ENCODE data around the gene DNAJC22.

Gene DNAJC22

GRCh38 chr12:49322367-49322707 lies 24.4 kb upstream of the DNAJC22 start:
- DNase-seq (ENCODE audit: insufficient read length, low spot score): no peak
- TF ChIP-seq POLR2AphosphoS5 (IDR thresholded peaks at IDR 0.05; ENCODE audit: low read depth, low read length) (no peak), TAF1 (IDR thresholded peaks at IDR 0.05; ENCODE audit: low read depth, low read length) (no peak), PAX5 (IDR thresholded peaks at IDR 0.05; ENCODE audit: insufficient read depth, low read length, severe bottlenecking) (no peak), POLR2A (IDR thresholded peaks at IDR 0.05; ENCODE audit: low read depth, low read length) (no peak), POU2F2 (IDR thresholded peaks at IDR 0.05; ENCODE audit: low read depth, low read length) (no peak), SPI1 (IDR thresholded peaks at IDR 0.05; ENCODE audit: low read depth, low read length) (no peak)
- no peak for FAIRE-seq

DNA sequence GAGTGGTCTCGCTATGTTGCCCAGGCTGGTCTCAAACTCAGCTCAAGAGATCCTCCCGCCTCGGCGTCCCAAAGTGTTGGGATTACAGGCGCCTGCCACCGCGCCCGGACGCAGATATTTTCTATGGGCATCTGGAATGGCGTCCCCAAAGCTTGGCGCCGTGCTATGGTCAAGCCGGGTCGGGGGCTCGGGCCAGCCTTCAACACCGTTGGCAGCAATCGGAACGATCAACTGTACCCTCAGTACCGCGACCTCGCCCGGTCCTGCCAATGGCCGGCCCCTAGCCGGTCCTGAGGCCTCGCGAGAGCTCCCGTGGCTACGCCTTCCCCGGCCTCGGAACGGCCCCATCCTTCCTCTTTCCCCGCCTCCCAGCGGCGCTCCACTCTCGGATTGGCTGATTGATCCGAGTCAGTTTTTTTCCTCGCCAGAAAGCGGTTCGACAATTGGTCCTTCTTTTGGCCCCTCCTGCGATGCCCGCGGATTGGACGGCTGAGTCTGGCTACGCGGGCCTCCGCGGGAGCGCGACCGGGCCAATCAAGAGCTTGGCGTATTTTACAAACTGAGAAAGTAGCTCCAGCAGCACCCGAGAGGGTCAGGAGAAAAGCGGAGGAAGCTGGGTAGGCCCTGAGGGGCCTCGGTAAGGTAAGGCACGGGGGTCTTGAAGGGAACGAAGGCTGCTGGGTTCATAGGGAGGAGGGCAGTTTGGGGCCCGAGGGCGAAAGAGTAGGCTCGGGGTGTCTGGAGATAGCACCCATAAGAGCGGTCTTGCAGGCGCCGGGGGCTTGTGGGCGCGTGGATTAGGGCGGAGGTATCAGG lies 23.8 kb upstream of the DNAJC22 start, which contains the start of gene TROAP:
Gene TROAP (plus strand): TSS at position 548 of the 816 bp plus-strand sequence. CDS start 354 bp downstream, outside the sequence.
- TF ChIP-seq POU2F2 (IDR thresholded peaks at IDR 0.05; ENCODE audit: low read depth, low read length) (0 out of 2 replicates have a peak, but pooled peaks have one; percentile 26), PAX5 (IDR thresholded peaks at IDR 0.05; ENCODE audit: insufficient read depth, low read length, severe bottlenecking) (no peak), POLR2A (IDR thresholded peaks at IDR 0.05; ENCODE audit: low read depth, low read length) (peak; percentile 66), POLR2AphosphoS5 (IDR thresholded peaks at IDR 0.05; ENCODE audit: low read depth, low read length) (peak; percentile 82)
- FAIRE-seq: peak; percentile 94
- DNase-seq (ENCODE audit: insufficient read length, low spot score): peak; percentile 97

- TF ChIP-seq PAX5 (IDR thresholded peaks at IDR 0.05; ENCODE audit: insufficient read depth, low read length, severe bottlenecking) (no peak), TAF1 (IDR thresholded peaks at IDR 0.05; ENCODE audit: low read depth, low read length) (no peak), POU2F2 (IDR thresholded peaks at IDR 0.05; ENCODE audit: low read depth, low read length) (no peak), POLR2AphosphoS5 (IDR thresholded peaks at IDR 0.05; ENCODE audit: low read depth, low read length) (no peak), POLR2A (IDR thresholded peaks at IDR 0.05; ENCODE audit: low read depth, low read length) (no peak), SPI1 (IDR thresholded peaks at IDR 0.05; ENCODE audit: low read depth, low read length) (no peak)
- FAIRE-seq (peak; percentile 26), DNase-seq (ENCODE audit: insufficient read length, low spot score) (no peak)
Measured at GRCh38 chr12:49323524-49324097, 23.1 kb upstream of the DNAJC22 start.

DNA sequence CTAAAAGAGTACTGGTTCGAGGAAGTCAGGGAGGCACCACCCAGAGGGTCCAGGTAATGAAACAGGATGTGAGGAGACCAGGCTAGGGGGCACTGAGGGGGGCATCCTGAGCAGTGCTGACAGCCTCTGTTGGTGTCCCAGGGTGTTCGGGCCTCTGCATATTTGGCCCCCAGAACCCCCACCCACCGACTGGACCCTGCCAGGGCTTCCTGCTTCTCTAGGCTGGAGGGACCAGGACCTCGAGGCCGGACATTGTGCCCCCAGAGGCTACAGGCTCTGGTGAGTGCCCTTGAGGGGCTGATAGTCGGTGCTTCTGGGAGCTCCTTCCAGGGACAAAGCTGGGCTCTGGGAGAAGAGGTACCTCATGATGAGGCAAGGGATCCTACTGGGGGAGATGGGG lies 21.1 kb upstream of the DNAJC22 start:
- no peak for TF ChIP-seq TAF1 (IDR thresholded peaks at IDR 0.05; ENCODE audit: low read depth, low read length)
- TF ChIP-seq SPI1 (IDR thresholded peaks at IDR 0.05; ENCODE audit: low read depth, low read length): no peak
- no peak for TF ChIP-seq POLR2A (IDR thresholded peaks at IDR 0.05; ENCODE audit: low read depth, low read length)
- no peak for TF ChIP-seq POLR2AphosphoS5 (IDR thresholded peaks at IDR 0.05; ENCODE audit: low read depth, low read length)
- TF ChIP-seq PAX5 (IDR thresholded peaks at IDR 0.05; ENCODE audit: insufficient read depth, low read length, severe bottlenecking): no peak
- TF ChIP-seq POU2F2 (IDR thresholded peaks at IDR 0.05; ENCODE audit: low read depth, low read length): no peak
- FAIRE-seq (no peak), DNase-seq (ENCODE audit: insufficient read length, low spot score) (no peak)

DNA sequence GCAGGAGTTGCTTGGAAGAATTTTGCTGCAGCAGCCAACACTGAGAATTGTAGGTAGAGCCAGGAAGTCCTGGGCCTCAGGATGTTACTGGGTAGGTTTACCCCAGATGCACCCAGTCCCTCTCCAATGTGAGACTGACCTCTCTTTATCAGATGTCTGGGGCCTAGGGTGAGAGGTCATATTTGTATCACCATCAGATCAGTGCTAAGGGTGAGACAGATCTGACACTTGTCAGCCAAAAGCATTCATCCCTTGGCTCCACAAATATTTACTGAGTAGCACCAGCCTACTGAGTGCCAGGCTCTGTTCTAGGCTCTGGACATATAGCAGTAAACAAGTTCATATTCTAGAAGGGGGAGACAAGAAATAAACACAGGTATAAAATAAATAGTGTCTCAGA lies 19.3 kb upstream of the DNAJC22 start:
- FAIRE-seq: no peak

DNA sequence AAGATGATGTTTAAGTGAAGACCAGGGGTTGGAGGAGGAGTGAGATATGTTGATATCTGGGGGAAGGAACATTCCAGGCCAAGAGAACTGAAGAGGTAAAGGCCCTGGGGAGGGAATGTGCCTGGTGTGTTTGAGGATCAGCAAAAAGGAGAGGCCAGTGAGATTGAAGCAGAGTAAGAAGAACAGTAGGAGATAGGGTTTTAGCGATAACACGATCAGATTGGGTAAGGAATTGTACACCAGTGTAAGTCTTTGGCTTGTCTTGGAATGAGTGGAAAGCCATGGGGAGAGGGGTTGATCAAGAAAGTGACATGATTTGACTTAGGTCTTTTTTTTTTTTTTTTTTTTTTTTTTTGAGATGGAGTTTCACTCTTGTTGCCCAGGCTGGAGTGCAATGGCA lies 18.8 kb upstream of the DNAJC22 start:
- TF ChIP-seq PAX5 (IDR thresholded peaks at IDR 0.05; ENCODE audit: insufficient read depth, low read length, severe bottlenecking): no peak
- TF ChIP-seq TAF1 (IDR thresholded peaks at IDR 0.05; ENCODE audit: low read depth, low read length): no peak
- TF ChIP-seq POLR2A (IDR thresholded peaks at IDR 0.05; ENCODE audit: low read depth, low read length): no peak
- no peak for TF ChIP-seq POU2F2 (IDR thresholded peaks at IDR 0.05; ENCODE audit: low read depth, low read length)
- no peak for TF ChIP-seq SPI1 (IDR thresholded peaks at IDR 0.05; ENCODE audit: low read depth, low read length)
- no peak for TF ChIP-seq POLR2AphosphoS5 (IDR thresholded peaks at IDR 0.05; ENCODE audit: low read depth, low read length)
- DNase-seq (ENCODE audit: insufficient read length, low spot score) (no peak), FAIRE-seq (no peak)

More for the DNA sequence above, 19.3 kb upstream of the DNAJC22 start:
- TF ChIP-seq TAF1 (IDR thresholded peaks at IDR 0.05; ENCODE audit: low read depth, low read length): no peak
- TF ChIP-seq POLR2A (IDR thresholded peaks at IDR 0.05; ENCODE audit: low read depth, low read length): no peak
- no peak for TF ChIP-seq PAX5 (IDR thresholded peaks at IDR 0.05; ENCODE audit: insufficient read depth, low read length, severe bottlenecking)
- no peak for DNase-seq (ENCODE audit: insufficient read length, low spot score)

- DNase-seq (ENCODE audit: insufficient read length, low spot score) (no peak), FAIRE-seq (no peak)
- TF ChIP-seq SPI1 (IDR thresholded peaks at IDR 0.05; ENCODE audit: low read depth, low read length): no peak
- no peak for TF ChIP-seq POLR2AphosphoS5 (IDR thresholded peaks at IDR 0.05; ENCODE audit: low read depth, low read length)
Measured at GRCh38 chr12:49328816-49329215, 17.9 kb upstream of the DNAJC22 start.

- no peak for FAIRE-seq
- DNase-seq (ENCODE audit: insufficient read length, low spot score): no peak
- TF ChIP-seq TAF1 (IDR thresholded peaks at IDR 0.05; ENCODE audit: low read depth, low read length) (no peak), PAX5 (IDR thresholded peaks at IDR 0.05; ENCODE audit: insufficient read depth, low read length, severe bottlenecking) (no peak), SPI1 (IDR thresholded peaks at IDR 0.05; ENCODE audit: low read depth, low read length) (no peak), POU2F2 (IDR thresholded peaks at IDR 0.05; ENCODE audit: low read depth, low read length) (no peak), POLR2AphosphoS5 (IDR thresholded peaks at IDR 0.05; ENCODE audit: low read depth, low read length) (no peak), POLR2A (IDR thresholded peaks at IDR 0.05; ENCODE audit: low read depth, low read length) (no peak)
Measured at GRCh38 chr12:49330032-49330619, 16.6 kb upstream of the DNAJC22 start.

DNA sequence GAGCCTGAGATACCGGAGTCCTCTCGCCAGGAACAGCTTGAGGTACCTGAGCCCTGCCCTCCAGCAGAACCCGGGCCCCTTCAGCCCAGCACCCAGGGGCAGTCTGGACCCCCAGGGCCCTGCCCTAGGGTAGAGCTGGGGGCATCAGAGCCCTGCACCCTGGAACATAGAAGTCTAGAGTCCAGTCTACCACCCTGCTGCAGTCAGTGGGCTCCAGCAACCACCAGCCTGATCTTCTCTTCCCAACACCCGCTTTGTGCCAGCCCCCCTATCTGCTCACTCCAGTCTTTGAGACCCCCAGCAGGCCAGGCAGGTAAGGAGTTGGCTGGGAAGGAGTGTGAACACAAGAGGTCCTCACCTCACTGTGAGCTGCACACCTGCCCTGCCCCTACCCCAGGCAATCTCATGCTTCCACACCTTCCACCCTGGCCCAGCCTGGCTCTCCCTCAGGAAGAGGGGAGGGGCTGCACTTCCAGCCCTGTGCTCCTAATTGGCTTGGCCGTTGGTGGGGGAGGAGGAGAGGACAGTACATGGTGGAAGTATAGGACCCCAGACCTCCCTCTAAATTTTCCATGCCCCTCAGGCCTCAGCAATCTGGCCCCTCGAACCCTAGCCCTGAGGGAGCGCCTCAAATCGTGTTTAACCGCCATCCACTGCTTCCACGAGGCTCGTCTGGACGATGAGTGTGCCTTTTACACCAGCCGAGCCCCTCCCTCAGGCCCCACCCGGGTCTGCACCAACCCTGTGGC lies 15.9 kb upstream of the DNAJC22 start:
- TF ChIP-seq TAF1 (IDR thresholded peaks at IDR 0.05; ENCODE audit: low read depth, low read length): no peak
- TF ChIP-seq SPI1 (IDR thresholded peaks at IDR 0.05; ENCODE audit: low read depth, low read length): no peak
- TF ChIP-seq POLR2A (IDR thresholded peaks at IDR 0.05; ENCODE audit: low read depth, low read length): no peak
- TF ChIP-seq POU2F2 (IDR thresholded peaks at IDR 0.05; ENCODE audit: low read depth, low read length): no peak
- no peak for TF ChIP-seq POLR2AphosphoS5 (IDR thresholded peaks at IDR 0.05; ENCODE audit: low read depth, low read length)
- TF ChIP-seq PAX5 (IDR thresholded peaks at IDR 0.05; ENCODE audit: insufficient read depth, low read length, severe bottlenecking): no peak
- DNase-seq (ENCODE audit: insufficient read length, low spot score): no peak
- FAIRE-seq: no peak
